K562 (cell line): ENCODE measurements around the gene DIAPH1. TPM values are rescaled to one million over a fixed set of nuclear protein-coding genes. Genes with fewer than 3 reads are reported as not detected.

Source experiments
- PKNOX1 ChIP-seq: fragments of 450-650 bp; IDR thresholded peaks from 2 replicates; pipeline ENCODE4 v1.6.1; 2016
- PTTG1 ChIP-seq: fragments of 450-650 bp; IDR thresholded peaks from 2 replicates; pipeline ENCODE4 v1.6.1; 2016; ENCODE audit warnings: low read depth, mild to moderate bottlenecking, missing genetic modification characterization, missing compliant biosample characterization
- RERE ChIP-seq: sonication (generic); formaldehyde crosslinking; IDR thresholded peaks from 2 replicates; pipeline ENCODE4 v1.8.0; 2023; ENCODE audit warnings: missing genetic modification reagents, mild to moderate bottlenecking, borderline replicate concordance
- ZBTB17 ChIP-seq: fragments of 450-650 bp; formaldehyde crosslinking; IDR thresholded peaks from 2 replicates; pipeline ENCODE4 v1.4.0; 2020; ENCODE audit warnings: mild to moderate bottlenecking
- polyA plus RNA-seq, 8 experiments: library from polyadenylated mRNA; depleted of rRNA in 4 of 8; stranded (reverse) in 5 of 8; unstranded in 3 of 8; fragments of >200 nt; fragmentation: Nextera tagmentation in 2 of 8; fragmentation: Illumina TruSeq in 1 of 8; extraction: Ambion mirVana in 2 of 8; extraction: Trizol in 1 of 8; gene quantifications; 2 replicates each; pipeline versions ENCODE4 v1.2.1 to v1.2.3, GENCODE V29; 2011 to 2014; ENCODE audit warnings: inconsistent platforms in 1 of 8, missing spikeins in 1 of 8
- total RNA-seq, 7 experiments: library from RNA; depleted of rRNA in 6 of 7; stranded (reverse); fragments of >200 nt in 6 of 7; fragmentation: Illumina TruSeq in 2 of 7; extraction: Trizol in 2 of 7; gene quantifications; 2 replicates each; pipeline versions ENCODE4 v1.2.1 to v1.2.3, GENCODE V29; 2011 to 2021; ENCODE audit warnings: low replicate concordance in 1 of 7

The DIAPH1 gene
- total and polyA plus RNA-seq, 9 of the 15 experiments (the other 6 are each of a cell fraction or from before 2014, with no cell fraction given), result 60.8 to 328 (median 97.8) TPM

DNA sequence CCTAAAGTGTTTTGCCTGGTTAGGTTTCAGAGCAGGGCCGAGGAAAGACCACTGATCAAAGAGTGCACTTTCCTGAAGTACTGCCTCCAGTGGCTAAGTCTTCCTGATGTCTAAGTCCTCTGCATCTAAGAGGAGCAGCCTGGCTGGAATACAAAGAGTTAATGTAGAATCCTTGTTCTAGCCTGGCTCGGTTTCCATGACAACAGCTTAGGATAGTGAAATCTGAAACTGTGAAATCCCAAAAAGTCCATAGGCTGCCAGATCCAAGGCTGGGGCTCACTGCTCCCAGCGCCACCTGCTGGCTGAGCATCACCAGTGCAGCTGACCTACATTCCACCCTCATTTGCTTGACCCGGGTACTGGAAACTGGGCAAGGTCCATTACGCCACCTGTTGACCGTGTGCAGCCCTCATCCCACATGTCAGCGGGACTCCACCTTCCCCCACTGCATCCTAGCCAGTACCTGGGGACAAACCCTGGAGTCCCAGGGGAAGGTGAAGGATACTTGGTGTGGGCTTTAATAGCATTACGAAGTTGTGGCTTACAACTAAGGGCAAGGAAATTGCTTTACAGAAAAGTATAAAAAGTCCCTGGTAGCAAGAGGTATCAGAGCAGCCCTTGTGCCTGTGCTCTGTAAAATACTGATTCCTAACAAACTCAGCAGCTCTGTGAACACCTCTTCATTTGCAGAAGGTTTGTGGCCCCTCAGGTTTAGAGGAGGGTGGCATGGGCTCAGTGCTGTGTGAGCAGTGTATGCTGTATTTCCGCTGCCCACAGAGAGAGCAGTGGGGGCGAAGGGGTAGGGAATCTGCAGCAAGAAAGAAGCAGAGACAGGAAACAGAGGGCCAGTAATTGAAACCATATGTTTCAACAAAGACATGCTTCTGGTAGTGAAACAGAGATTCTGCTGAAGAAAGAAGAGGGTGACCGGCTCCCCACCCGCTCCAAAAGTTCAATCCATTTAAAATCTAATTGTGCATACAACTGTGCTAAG is 93.9 kb downstream of the DIAPH1 start (continued):
- TF ChIP-seq RERE (CRISPR knock-in tag) (no peak), PKNOX1 (no peak), PTTG1 (tag) (no peak), ZBTB17 (no peak)
